ENCODE measurements around the gene SESN2.

The SESN2 gene

GRCh38 chr1:28259252-28259933 is at the start of gene SESN2:
Gene SESN2, plus strand, starts transcription at chr1:28259518. Its CDS starts 330 bp downstream, at chr1:28259848.
- DNase-seq (ENCODE audit: low read depth): peak; percentile 96

GRCh38 chr1:28209700-28210099 is 49.6 kb upstream of the SESN2 start:
- DNase-seq (ENCODE audit: low read depth): no peak

GRCh38 chr1:28213315-28213714 is 46.0 kb upstream of the SESN2 start:
- DNase-seq (ENCODE audit: low read depth): no peak

- DNase-seq (ENCODE audit: low read depth): no peak
Observed at GRCh38 chr1:28229089-28229488, 30.2 kb upstream of the SESN2 start.

- no peak for DNase-seq (ENCODE audit: low read depth)
Observed at GRCh38 chr1:28229996-28230395, 29.3 kb upstream of the SESN2 start.

GRCh38 chr1:28232558-28233263 is 26.6 kb upstream of the SESN2 start, which contains the start of gene DNAJC8:
Gene DNAJC8, minus strand, starts transcription at chr1:28233029. Its CDS starts 31 bp downstream, at chr1:28232998.
- peak; percentile 87 for DNase-seq (ENCODE audit: low read depth)

GRCh38 chr1:28233264-28233606 is 26.1 kb upstream of the SESN2 start:
- DNase-seq (ENCODE audit: low read depth): no peak

GRCh38 chr1:28235755-28236655 is 23.3 kb upstream of the SESN2 start, which contains the start of gene ATP5IF1:
Gene ATP5IF1, plus strand, starts transcription at chr1:28236124. Its CDS starts 60 bp downstream, at chr1:28236184.
- DNase-seq (ENCODE audit: low read depth): peak; percentile 96

GRCh38 chr1:28236656-28237322 is 22.5 kb upstream of the SESN2 start:
- DNase-seq (ENCODE audit: low read depth): no peak

GRCh38 chr1:28239004-28239403 is 20.3 kb upstream of the SESN2 start:
- DNase-seq (ENCODE audit: low read depth): no peak

- DNase-seq (ENCODE audit: low read depth): no peak
Observed at GRCh38 chr1:28240024-28240423, 19.3 kb upstream of the SESN2 start.

- no peak for DNase-seq (ENCODE audit: low read depth)
Observed at GRCh38 chr1:28241638-28242241, 17.6 kb upstream of the SESN2 start.

GRCh38 chr1:28243685-28244311 is 15.5 kb upstream of the SESN2 start:
- DNase-seq (ENCODE audit: low read depth): no peak

- DNase-seq (ENCODE audit: low read depth): no peak
Observed at GRCh38 chr1:28244549-28245251, 14.6 kb upstream of the SESN2 start.

- DNase-seq (ENCODE audit: low read depth): peak; percentile 50
Observed at GRCh38 chr1:28246427-28246832, 12.9 kb upstream of the SESN2 start.

- DNase-seq (ENCODE audit: low read depth): no peak
Observed at GRCh38 chr1:28247612-28248272, 11.6 kb upstream of the SESN2 start.

- peak; percentile 69 for DNase-seq (ENCODE audit: low read depth)
Observed at GRCh38 chr1:28248273-28249012, 10.9 kb upstream of the SESN2 start.

- peak; percentile 73 for DNase-seq (ENCODE audit: low read depth)
Observed at GRCh38 chr1:28249013-28249865, 10.1 kb upstream of the SESN2 start.
